HG03280 (cell line): ENCODE measurements around the gene BTBD16.

Experiments used
- ATAC-seq: cut with Tn5 transposase; IDR thresholded peaks from one replicate; pipeline ENCODE4 v1.9.1; 2021; ENCODE audit warnings: mild to moderate bottlenecking, moderate library complexity; ENCODE audit not compliant: unreplicated experiment

The BTBD16 gene

DNA sequence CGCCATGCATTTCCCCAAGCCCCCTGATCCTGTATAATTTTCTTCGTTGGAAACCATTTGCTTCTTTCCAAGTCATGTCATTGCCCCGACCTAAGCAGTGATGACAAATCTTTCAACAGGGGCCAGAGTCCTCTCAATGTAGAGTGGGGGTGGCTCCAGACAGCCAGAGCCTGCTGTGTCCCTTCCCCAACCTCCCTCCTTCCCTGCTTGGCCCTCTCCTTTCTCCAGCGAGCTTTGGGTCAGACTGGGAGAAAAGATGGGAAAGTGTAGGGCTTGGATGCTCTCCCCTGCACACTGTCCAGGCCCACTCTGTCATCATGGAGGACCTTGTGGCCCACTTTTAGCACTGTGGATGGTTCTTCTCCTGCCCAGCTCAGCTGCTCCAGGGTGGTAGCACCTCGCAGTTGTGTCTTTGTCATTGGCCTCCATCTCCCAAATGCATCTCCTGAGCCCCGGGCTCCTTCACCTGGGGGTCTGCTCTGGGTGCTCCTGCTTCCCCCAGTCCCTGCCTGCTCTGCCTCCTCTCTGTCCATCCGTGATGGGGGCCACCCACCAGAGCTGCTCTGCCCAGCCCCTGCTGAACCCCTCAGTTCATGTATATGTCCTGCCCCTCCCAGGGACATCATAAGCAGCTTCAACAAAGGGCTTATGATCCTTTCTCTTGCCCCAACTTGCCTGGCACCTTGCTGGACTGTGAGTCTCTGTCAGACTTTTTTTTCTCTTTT, 37.5 kb downstream of the BTBD16 start:
- ATAC-seq, result no peak

DNA sequence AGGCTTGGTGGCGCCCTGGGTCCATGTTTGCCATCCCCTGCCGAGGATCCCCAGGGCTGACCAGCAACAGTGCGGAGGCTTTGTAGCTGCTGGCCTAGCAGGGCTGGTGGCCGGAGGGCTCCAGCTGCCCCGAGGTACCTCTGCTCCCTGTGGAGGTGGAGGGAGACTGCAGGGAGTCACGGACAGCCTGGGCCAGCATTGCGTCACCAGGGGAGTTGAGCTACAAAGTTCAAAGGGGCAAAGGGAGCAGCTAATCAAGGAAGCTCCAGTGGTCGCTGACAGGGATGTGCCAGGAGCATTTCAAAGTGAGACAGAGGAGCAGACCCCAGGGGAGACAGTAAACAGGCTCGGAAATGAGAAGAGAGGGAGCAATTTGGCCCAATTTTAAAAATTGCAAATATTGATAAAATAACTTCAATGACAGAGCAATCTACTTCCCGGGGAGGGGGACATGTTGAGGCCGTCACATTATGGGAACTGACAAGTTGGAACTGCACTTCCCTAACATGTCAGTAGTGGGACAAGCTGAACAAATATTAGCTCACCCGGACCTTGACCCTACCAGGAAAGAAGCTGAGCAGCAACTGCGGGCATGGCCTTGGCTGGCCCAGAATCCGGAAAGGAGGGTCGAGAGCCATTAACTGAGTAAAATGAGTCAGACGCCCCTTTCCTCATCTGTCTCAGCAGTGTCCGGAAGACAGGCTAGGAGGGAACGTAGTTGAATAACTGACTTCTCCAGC, 39.4 kb downstream of the BTBD16 start:
- no peak for ATAC-seq

GRCh38 chr10:122311051-122311410, 39.9 kb downstream of the BTBD16 start:
- ATAC-seq, result no peak

DNA sequence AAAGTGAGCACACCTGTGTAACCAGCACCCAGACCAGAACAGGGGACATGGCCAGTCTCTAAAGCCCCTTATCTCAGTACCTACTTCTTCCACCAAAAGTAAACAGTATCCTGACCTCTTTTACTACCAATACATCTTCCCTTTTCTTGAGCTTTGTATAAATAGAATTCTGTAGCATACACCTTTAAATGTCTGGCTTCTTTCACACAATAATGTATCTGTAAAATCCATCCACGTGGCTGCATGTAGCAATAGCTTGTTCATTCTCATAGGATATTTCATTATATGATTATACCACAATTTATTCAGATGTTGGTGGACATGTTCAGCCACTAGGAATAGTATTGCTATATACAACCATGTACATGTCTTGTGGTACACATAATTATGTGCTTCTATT, 40.6 kb downstream of the BTBD16 start:
- no peak for ATAC-seq

- ATAC-seq, result no peak
Observed at GRCh38 chr10:122316224-122316884, 45.3 kb downstream of the BTBD16 start.

GRCh38 chr10:122321960-122322359, 50.9 kb downstream of the BTBD16 start:
- no peak for ATAC-seq

DNA sequence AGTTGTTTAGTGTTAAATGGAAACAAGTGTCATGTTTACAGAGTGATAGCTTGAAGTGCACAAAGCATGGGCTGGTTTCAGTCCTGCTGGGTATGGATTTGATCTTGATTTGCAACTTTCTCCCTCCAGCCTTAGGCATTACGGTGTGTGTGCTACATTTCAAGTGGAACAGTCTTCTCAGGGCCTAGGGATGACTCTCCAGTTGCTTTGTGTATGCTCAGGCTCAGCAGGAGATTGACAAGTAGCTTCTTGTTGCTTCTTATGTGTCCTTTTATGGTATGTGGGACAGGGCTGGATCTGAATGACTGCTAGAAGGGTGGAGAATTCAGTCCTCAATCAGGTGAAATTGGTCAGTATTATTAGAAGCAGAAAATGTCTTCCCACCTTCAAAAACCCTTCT, 52.1 kb downstream of the BTBD16 start:
- no peak for ATAC-seq

GRCh38 chr10:122323941-122324675, 53.0 kb downstream of the BTBD16 start:
- ATAC-seq, result no peak

GRCh38 chr10:122325235-122325634, 54.1 kb downstream of the BTBD16 start:
- ATAC-seq, result no peak

DNA sequence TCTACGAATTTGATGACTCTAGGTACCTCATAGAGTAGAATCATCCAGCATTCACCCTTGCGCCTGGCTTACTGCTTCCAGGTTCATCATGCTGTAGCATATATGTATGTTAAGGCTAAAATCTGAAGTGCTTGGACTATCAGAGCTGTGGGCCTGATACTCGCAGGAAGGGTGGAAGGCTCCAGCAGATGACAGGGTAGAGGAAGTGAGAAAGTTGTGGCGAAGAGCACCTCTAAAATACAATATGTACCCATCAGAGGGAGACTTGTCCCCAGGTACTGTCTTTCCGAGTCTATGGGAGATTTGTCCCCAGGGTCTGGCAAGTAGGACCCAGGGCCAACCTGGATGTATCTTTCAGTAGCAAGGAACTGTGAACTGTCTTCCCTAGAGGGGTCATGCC, 55.3 kb downstream of the BTBD16 start:
- no peak for ATAC-seq

GRCh38 chr10:122326806-122327205, 55.7 kb downstream of the BTBD16 start:
- ATAC-seq, result no peak

DNA sequence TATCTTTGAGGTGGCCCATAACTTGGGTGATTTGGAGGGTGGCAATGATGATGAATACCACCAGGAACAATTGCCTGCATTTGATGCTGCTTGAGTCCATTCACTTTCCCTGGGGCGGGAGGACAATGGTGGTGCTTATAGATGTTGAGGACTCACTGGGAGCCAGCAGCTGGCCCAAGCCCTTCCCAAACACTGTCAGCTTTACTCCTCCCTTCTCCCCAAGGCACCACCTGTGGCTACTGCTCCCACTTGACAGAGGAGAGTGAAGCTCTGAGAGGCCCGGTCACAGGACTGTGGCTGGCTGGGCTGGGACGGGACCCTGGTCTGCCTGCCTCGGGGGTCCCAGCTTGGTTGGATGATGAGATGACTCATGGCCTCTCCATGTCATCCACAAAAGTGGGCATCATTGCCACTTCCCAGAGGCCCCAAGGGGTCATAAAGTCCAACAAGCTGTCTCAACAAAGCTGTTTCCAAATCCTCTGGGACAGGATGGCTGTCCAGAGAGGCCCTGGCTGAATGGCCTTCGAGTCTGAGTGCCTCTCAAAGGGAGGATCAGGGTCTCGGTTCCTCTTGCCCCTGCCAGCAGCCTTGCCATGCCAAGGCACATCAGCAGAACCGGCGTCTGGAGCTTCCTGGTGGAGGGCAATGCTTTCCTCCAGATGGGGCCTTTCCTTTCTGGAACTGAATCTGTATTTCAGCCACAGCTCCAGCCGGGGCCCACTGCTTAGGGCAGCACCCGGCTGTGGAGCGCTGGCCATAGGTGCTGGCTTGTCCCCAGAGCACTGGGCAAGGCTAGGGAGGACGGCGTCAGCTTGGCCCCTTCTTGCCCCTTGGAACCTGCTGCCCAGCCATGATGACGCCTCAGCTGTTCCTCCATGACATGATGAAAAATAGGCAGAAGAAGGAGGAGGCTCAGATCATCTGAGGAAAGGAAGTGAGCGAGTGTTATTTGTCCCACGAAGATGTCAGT, 56.4 kb downstream of the BTBD16 start:
- ATAC-seq, result no peak

DNA sequence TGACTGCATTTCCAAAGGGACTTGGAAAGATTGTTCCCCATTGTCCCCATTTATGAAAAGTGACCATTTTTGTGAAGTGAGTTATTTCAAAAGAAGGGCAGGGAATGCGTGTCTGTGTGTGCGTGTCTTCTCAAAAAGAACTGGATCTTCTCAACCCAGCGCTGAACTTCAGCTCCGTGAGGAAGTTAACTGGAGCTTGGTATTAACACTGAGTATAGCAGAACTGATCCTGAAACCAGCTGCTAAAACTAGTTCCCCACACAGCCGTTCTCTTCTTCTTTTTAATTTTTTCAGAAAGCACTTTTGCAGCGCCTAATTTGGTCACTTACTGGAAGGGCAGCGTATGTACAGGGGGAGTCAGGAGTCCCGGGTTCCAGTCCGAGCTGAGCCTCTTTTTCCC, 57.6 kb downstream of the BTBD16 start:
- no peak for ATAC-seq

DNA sequence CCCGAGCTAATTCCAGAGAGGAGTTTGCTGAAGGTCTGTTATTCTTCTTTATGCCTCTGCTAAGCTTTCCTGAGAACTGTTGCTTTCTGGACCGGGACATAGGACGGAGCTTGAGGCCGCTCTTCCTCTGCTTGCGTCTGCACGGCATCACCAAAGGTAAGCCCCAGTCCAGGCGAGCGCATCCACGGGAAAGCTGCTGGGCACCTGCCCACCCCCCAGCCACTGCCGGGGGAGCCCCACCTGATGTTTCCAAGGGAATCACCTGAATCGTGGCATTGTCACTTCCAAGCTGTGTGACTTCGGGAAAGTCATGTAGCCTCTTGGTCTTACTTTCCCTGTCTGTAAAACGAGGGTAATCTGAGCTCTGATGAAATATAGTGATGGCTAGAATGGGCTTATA, 58.3 kb downstream of the BTBD16 start:
- ATAC-seq, result no peak

GRCh38 chr10:122331100-122331499, 60.0 kb downstream of the BTBD16 start:
- ATAC-seq, result no peak

- no peak for ATAC-seq
Observed at GRCh38 chr10:122331615-122332446, 60.7 kb downstream of the BTBD16 start.

DNA sequence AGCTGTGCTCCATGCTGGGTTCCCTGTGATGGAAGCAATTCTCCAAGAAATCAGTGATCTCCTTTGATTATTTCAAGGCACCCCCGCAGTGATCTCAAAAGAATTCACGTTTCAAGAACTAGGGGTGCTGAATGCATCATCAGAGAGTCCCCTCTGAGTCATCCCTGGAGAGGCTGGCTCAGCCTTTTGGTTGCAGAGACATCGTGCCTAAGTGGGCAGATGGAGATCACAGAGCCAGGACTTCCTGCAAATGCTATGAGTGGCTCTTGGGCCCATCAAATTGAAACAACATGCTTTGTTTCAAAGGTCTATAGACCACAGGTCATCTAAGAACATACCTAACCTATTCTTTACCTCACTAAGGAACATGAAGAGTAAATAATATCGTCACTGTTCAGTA, 61.9 kb downstream of the BTBD16 start:
- no peak for ATAC-seq

DNA sequence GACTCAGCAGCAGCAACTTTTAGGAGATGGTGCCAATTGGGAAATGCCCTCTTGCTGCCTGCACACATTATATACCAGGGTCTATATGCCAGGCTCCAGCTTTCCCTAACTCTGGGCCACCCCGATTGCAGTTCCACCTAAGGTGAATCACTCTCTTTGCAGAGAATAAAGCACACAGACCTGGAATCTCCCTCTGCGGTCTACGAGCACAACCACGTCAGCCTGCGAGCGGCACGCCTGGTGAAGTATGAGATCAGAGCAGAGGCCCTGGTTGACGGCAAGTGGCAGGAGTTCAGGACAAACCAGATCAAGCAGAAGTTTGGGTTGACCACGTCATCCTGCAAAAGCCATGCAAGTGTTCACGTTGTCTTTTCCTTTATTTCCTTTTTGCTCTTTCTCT, 65.2 kb downstream of the BTBD16 start:
- no peak for ATAC-seq

GRCh38 chr10:122336961-122337360, 65.9 kb downstream of the BTBD16 start:
- ATAC-seq, result no peak
